H1 (cell line): ENCODE results near the gene KRT78. TPM values are rescaled to one million over a fixed set of nuclear protein-coding genes. Genes with fewer than 3 reads are reported as not detected.

Source experiments
- CTCF ChIA-PET: fragments of 300-600 bp; sonication (Branson Sonifier 250); formaldehyde crosslinking; loops from one replicate; lab custom pipeline; 2021; ENCODE audit not compliant: partially characterized antibody; lab: Charles Lee
- POLR2A ChIA-PET: fragments of 300-600 bp; sonication (Branson Sonifier 250); formaldehyde crosslinking; loops from one replicate; lab custom pipeline; 2021; ENCODE audit warnings: inconsistent platforms; ENCODE audit not compliant: partially characterized antibody; lab: Charles Lee
- DNase-seq, 2 experiments: peaks; one replicate each; pipeline versions ENCODE4 v3.0.0 to v3.0.0-alpha.2; 2010 to 2022; ENCODE audit warnings: low spot score in 2 of 2, low read depth in 1 of 2, mixed read lengths in 1 of 2
- FAIRE-seq: peaks from 2 replicates; lab custom pipeline; 2011; peaks lifted over from hg19 to GRCh38; lab: Jason Lieb, UNC
- H2AFZ ChIP-seq: 2 replicates; pipeline ENCODE4 v1.8.1; 2012; ENCODE audit warnings: low read length, inconsistent platforms
- H2AK5ac ChIP-seq: 2 replicates; pipeline ENCODE4 v1.6.1; 2013; ENCODE audit warnings: low read depth, low read length
- H2BK120ac ChIP-seq: replicated peaks from 2 replicates; pipeline ENCODE3; 2013; ENCODE audit warnings: low read depth, low read length, inconsistent platforms
- H2BK12ac ChIP-seq: 2 replicates; pipeline ENCODE4 v1.6.1; 2013; ENCODE audit warnings: low read depth, low read length
- H2BK15ac ChIP-seq: 2 replicates; pipeline ENCODE4 v1.6.1; 2013; ENCODE audit warnings: low read length
- H2BK20ac ChIP-seq: 2 replicates; pipeline ENCODE4 v1.6.1; 2013; ENCODE audit warnings: low read length
- H2BK5ac ChIP-seq: 2 replicates; pipeline ENCODE4 v1.6.1; 2013; ENCODE audit warnings: low read depth, low read length
- H3K14ac ChIP-seq: 2 replicates; pipeline ENCODE4 v1.6.1; 2013; ENCODE audit warnings: inconsistent platforms; ENCODE audit not compliant: insufficient read length
- H3K18ac ChIP-seq: 2 replicates; pipeline ENCODE4 v1.6.1; 2013; ENCODE audit warnings: low read length; ENCODE audit errors: extremely low read depth
- H3K23ac ChIP-seq: 2 replicates; pipeline ENCODE4 v1.6.1; 2013; ENCODE audit warnings: inconsistent platforms; ENCODE audit not compliant: insufficient read length
- H3K23me2 ChIP-seq: 2 replicates; pipeline ENCODE4 v1.6.1; 2013; ENCODE audit warnings: low read depth, low read length
- H3K27ac ChIP-seq: 2 replicates; pipeline ENCODE4 v1.6.1; 2011; ENCODE audit warnings: low read depth, low read length, inconsistent platforms
- H3K27me3 ChIP-seq, 4 experiments: replicated peaks in 1 of 4; 1 replicate in 1 of 4; 2 replicates in 3 of 4; pipeline versions ENCODE4 v1.6.1 to v1.8.1; 2011 to 2013; ENCODE audit warnings: low read length in 3 of 4, mild to moderate bottlenecking in 3 of 4, inconsistent platforms in 2 of 4, mixed read lengths in 2 of 4, moderate library complexity in 1 of 4; ENCODE audit not compliant: control insufficient read depth in 3 of 4, insufficient read depth in 3 of 4; ENCODE audit errors: extremely low read depth in 1 of 4
- H3K36me3 ChIP-seq, 4 experiments: 2 replicates each; pipeline versions ENCODE4 v1.6.1 to v1.8.1; 2011 to 2013; ENCODE audit warnings: mild to moderate bottlenecking in 4 of 4, low read length in 3 of 4, moderate library complexity in 2 of 4, control low read depth in 1 of 4, inconsistent platforms in 1 of 4; ENCODE audit not compliant: insufficient read depth in 4 of 4, control insufficient read depth in 2 of 4
- H3K4ac ChIP-seq: replicated peaks from 2 replicates; pipeline ENCODE3; 2013; ENCODE audit warnings: low read length, low read depth, mixed read lengths, inconsistent platforms; ENCODE audit not compliant: insufficient read length
- H3K4me1 ChIP-seq, 4 experiments: replicated peaks in 1 of 4; 1 replicate in 1 of 4; 2 replicates in 3 of 4; pipeline versions ENCODE4 v1.6.1 to v1.8.1; 2011 to 2013; ENCODE audit warnings: low read length in 3 of 4, inconsistent platforms in 2 of 4, mixed read lengths in 1 of 4; ENCODE audit not compliant: insufficient read depth in 4 of 4, control insufficient read depth in 3 of 4
- H3K4me2 ChIP-seq, 2 experiments: 2 replicates each; pipeline versions ENCODE4 v1.6.1 to v1.8.1; 2011 to 2013; ENCODE audit warnings: low read depth in 2 of 2, low read length in 2 of 2, control low read depth in 1 of 2, inconsistent platforms in 1 of 2, mild to moderate bottlenecking in 1 of 2; ENCODE audit not compliant: insufficient read depth in 1 of 2
- H3K4me3 ChIP-seq, 4 experiments: fragments of 200-600, 300-600 bp in 1 of 4; sonication (generic), shearing (Covaris generic), sonication (Bioruptor Twin) in 1 of 4; 2 replicates each; pipeline versions ENCODE4 v1.5.1 to v1.8.1; 2011 to 2016; ENCODE audit warnings: low read length in 4 of 4, low read depth in 3 of 4, control low read depth in 2 of 4, inconsistent platforms in 2 of 4, mild to moderate bottlenecking in 2 of 4, mixed read lengths in 1 of 4, moderate library complexity in 1 of 4; ENCODE audit not compliant: insufficient read depth in 2 of 4; ENCODE audit errors: extremely low read depth in 1 of 4
- H3K56ac ChIP-seq: replicated peaks from 2 replicates; pipeline ENCODE3; 2013; ENCODE audit warnings: low read depth, mild to moderate bottlenecking, mixed read lengths, low read length, inconsistent platforms; ENCODE audit not compliant: insufficient read length
- H3K79me1 ChIP-seq: 2 replicates; pipeline ENCODE4 v1.6.1; 2013; ENCODE audit warnings: low read depth, low read length, control low read depth
- H3K79me2 ChIP-seq, 2 experiments: 2 replicates each; pipeline versions ENCODE4 v1.6.1 to v1.8.1; 2012 to 2013; ENCODE audit warnings: low read length in 2 of 2, mild to moderate bottlenecking in 2 of 2, inconsistent platforms in 1 of 2; ENCODE audit not compliant: insufficient read depth in 2 of 2, control insufficient read depth in 1 of 2
- H3K9ac ChIP-seq, 4 experiments: replicated peaks in 1 of 4; 1 replicate in 1 of 4; 2 replicates in 3 of 4; pipeline versions ENCODE4 v1.6.1 to v1.8.1; 2011 to 2013; ENCODE audit warnings: low read depth in 3 of 4, low read length in 3 of 4, control low read depth in 2 of 4, mild to moderate bottlenecking in 2 of 4, moderate library complexity in 2 of 4, inconsistent platforms in 1 of 4; ENCODE audit errors: extremely low read depth in 1 of 4
- H3K9me3 ChIP-seq, 2 experiments: 2 replicates each; pipeline versions ENCODE4 v1.6.1 to v1.8.1; 2012 to 2013; ENCODE audit warnings: mild to moderate bottlenecking in 2 of 2, moderate library complexity in 2 of 2, control low read depth in 1 of 2, inconsistent platforms in 1 of 2, low read depth in 1 of 2, low read length in 1 of 2, mixed read lengths in 1 of 2; ENCODE audit not compliant: insufficient read depth in 2 of 2
- H4K20me1 ChIP-seq, 2 experiments: replicated peaks in 1 of 2; 2 replicates each; pipeline versions ENCODE3 to v1.8.1; 2011 to 2013; ENCODE audit warnings: inconsistent platforms in 2 of 2, low read length in 2 of 2, mild to moderate bottlenecking in 1 of 2; ENCODE audit not compliant: insufficient read depth in 2 of 2, control insufficient read depth in 1 of 2
- H4K5ac ChIP-seq: 2 replicates; pipeline ENCODE4 v1.6.1; 2013; ENCODE audit warnings: low read length, low read depth, mixed read lengths, inconsistent platforms; ENCODE audit not compliant: insufficient read length
- H4K8ac ChIP-seq: 2 replicates; pipeline ENCODE4 v1.8.0; 2013; ENCODE audit warnings: mild to moderate bottlenecking, moderate library complexity, low read length, inconsistent platforms; ENCODE audit not compliant: insufficient read depth; ENCODE audit errors: extremely low read depth
- H4K91ac ChIP-seq: replicated peaks from 2 replicates; pipeline ENCODE3; 2013; ENCODE audit warnings: low read length, mixed read lengths, inconsistent platforms; ENCODE audit not compliant: insufficient read length
- BRCA1 ChIP-seq: IDR thresholded peaks from 2 replicates; pipeline ENCODE4 v1.6.1; 2012; ENCODE audit warnings: low read depth, low read length, improper control_type of control experiment
- CREB1 ChIP-seq: IDR thresholded peaks from 2 replicates; pipeline ENCODE4 v1.6.1; 2012; ENCODE audit warnings: inconsistent platforms
- NRF1 ChIP-seq: IDR thresholded peaks from 2 replicates; pipeline ENCODE4 v1.6.1; 2011; ENCODE audit warnings: mild to moderate bottlenecking, low read depth, low read length, improper control_type of control experiment
- PHF8 ChIP-seq: fragments of 200-600 bp; sonication (generic); conservative IDR thresholded peaks from 2 replicates; pipeline ENCODE4 v1.7.1; 2012; ENCODE audit warnings: low read depth, mild to moderate bottlenecking, inconsistent platforms, low read length, moderate library complexity
- WGBS, 2 experiments: shearing (Covaris generic) in 1 of 2; methylation state at CpG; one replicate each; pipeline versions ENCODE4 v1.1.6 to v1.1.7; 2013 to 2015; ENCODE audit warnings: low lambda C conversion rate in 2 of 2, mixed read lengths in 2 of 2, inconsistent platforms in 1 of 2, low coverage in 1 of 2, missing lambda C conversion rate in 1 of 2; ENCODE audit not compliant: insufficient replicate concordance in 2 of 2, insufficient coverage in 1 of 2, insufficient read length in 1 of 2; ENCODE audit errors: extremely low coverage in 1 of 2, missing lambda C conversion rate in 1 of 2; 5-methylcytosine and 5-hydroxymethylcytosine counted together
- polyA plus RNA-seq, 7 experiments: library from polyadenylated mRNA; depleted of rRNA in 3 of 7; stranded (reverse) in 5 of 7; unstranded in 2 of 7; fragments of >200 nt in 5 of 7; fragments of 200-250 nt in 2 of 7; gene quantifications; 1 replicate in 5 of 7; 2 replicates in 1 of 7; 4 replicates in 1 of 7; pipeline versions ENCODE4 v1.2.1 to v1.2.3, GENCODE V29; 2011 to 2013; ENCODE audit warnings: missing spikeins in 2 of 7, mixed read lengths in 2 of 7
- total RNA-seq: library from RNA; stranded (reverse); fragmentation: NEBNext Ultra II Directional; extraction: Animal tissue kit (Norgen Biotek cat#: 25700); gene quantifications from 2 replicates; pipeline ENCODE4 v1.2.1, GENCODE V29; 2021

The KRT78 gene
- total and polyA plus RNA-seq, 2 of the 8 experiments (the other 6 are each of a cell fraction or from before 2014, with no cell fraction given), result not detected

DNA sequence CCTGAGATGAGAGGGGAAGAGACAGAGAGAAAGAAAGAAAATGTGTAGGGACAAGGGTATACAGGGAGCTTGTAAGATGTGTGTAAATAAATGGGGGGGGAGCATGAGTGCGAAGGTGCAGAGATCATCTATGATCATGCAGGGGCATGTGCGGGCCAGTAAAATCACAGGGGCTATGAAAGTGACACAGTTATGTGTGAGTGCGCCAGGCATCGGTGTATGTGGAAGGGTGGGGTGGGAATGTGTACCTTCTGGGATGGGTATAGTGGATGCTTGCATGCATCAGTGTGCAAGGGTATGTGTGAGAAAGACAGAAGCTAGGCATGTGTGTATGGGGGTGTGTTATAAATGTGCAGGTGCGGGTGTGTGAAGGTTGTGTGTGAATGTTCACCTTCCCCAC lies 18.4 kb upstream of the KRT78 start:
- H2BK5ac ChIP-seq, result no peak overlapping the region
- FAIRE-seq, result no peak
- H3K23me2 ChIP-seq, result no peaks in the 10 kb centered on the region
- TF ChIP-seq BRCA1 (no peak), NRF1 (no peak), PHF8 (no peak), CREB1 (no peak)
- H2BK12ac ChIP-seq, result 0 out of 2 replicates have a peak overlapping the region, but pooled peaks have one; percentile 27
- ChIA-PET POLR2A (no interaction called here), CTCF (interaction anchor here (0.6 to 22.2 kb wide), 23 partner anchors 11 to 498 kb away, joined by 3 to 502 read pairs (median 5); partner anchors contain the start of genes KRT74 and KRT76)
- H3K27ac ChIP-seq, result no peak overlapping the region
- no peak overlapping the region for H3K4me2 ChIP-seq
- peak overlapping the region; percentile 46; the same call in 1 of the 2 replicates for H2BK15ac ChIP-seq
- H3K23ac ChIP-seq, result no peak overlapping the region
- H3K9ac ChIP-seq, result no peak overlapping the region
- no peak overlapping the region for H3K4me3 ChIP-seq
- no peak overlapping the region for H4K8ac ChIP-seq
- H3K27me3 ChIP-seq, result no peaks in the 10 kb centered on the region; a peak in 1 of 7 replicates
- 91% methylated on average over 5 of the region's 5 CpGs; no CpG with 5 or more reads in 1 of the 2 experiments for WGBS, 2 experiments
- H2BK120ac ChIP-seq, result no peak overlapping the region
- H3K4me1 ChIP-seq, result no peaks in the 10 kb centered on the region; a peak in 2 of 7 replicates
- H2BK20ac ChIP-seq, result no peak overlapping the region
- no peak overlapping the region for H3K56ac ChIP-seq
- no peak overlapping the region for H2AFZ ChIP-seq
- peaks cover 0 to 1% of the 10 kb centered on the region in 2 experiments for H4K20me1 ChIP-seq
- DNase-seq, result no peak
- no peak overlapping the region for H4K5ac ChIP-seq
- H3K79me1 ChIP-seq, result no peaks in the 10 kb centered on the region
- no peak overlapping the region for H3K4ac ChIP-seq
- no peak overlapping the region for H4K91ac ChIP-seq
- no peak overlapping the region for H2AK5ac ChIP-seq
- no peak overlapping the region for H3K18ac ChIP-seq
- no peaks in the 10 kb centered on the region for H3K79me2 ChIP-seq
- no peaks in the 10 kb centered on the region for H3K9me3 ChIP-seq
- H3K36me3 ChIP-seq, result no peaks in the 10 kb centered on the region
- H3K14ac ChIP-seq, result no peak overlapping the region
